Fibroblast of mammary gland (primary cell): ENCODE results near the gene FBXO42.
"Not testable (repeated sequence)": the region's sequence is repeated elsewhere in the genome, so short reads cannot be mapped to it uniquely, and the experiment has no call there.

Experiments
- DNase-seq: peaks from one replicate; pipeline ENCODE4 v3.0.0-alpha.2; 2010; ENCODE audit warnings: low read depth
- H3K4me3 ChIP-seq: 2 replicates; pipeline ENCODE4 v1.5.1; 2011; ENCODE audit warnings: low read depth, mild to moderate bottlenecking, low read length, moderate library complexity; ENCODE audit not compliant: control insufficient read depth
- TF ChIP-seq, protein P1 (sequence below): conservative IDR thresholded peaks from 2 replicates; pipeline ENCODE4 v1.5.1; 2011; ENCODE audit warnings: low read depth, low read length, inconsistent platforms; ENCODE audit not compliant: control insufficient read depth, insufficient read depth

Gene FBXO42

DNA sequence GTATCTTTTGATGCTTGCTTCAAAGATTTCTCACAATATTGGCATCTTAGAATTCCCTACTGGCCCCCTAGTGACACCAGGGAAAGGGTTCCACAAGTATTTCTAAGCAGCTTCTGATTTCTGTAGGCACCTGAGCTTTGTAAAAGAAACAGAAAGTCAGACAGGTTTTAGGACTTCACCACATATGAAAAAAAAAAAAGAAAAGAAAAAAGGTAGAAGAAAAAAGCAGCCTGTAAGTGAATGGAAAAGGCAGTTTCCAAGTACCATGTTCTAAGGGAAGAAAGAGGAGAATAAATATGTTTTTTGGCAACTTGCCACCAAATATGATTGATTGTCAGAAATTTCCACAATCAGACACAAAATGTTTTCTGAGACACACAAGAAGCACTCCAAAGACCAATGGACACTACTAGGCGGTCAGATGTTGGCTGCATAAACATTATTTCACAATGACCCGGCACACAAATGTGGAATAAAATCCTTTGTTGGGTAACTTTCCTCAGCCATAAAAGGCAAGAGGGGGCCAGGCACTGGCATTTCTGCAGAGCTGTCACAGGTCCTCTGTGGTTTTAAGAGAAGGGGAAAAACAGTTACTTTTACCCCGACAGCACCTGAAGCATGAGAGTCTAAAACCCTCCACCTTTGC, 102.6 kb downstream of the FBXO42 start:
- H3K4me3 ChIP-seq: no peak overlapping the region
- DNase-seq: peak; percentile 87
- TF ChIP-seq, protein P1, sequence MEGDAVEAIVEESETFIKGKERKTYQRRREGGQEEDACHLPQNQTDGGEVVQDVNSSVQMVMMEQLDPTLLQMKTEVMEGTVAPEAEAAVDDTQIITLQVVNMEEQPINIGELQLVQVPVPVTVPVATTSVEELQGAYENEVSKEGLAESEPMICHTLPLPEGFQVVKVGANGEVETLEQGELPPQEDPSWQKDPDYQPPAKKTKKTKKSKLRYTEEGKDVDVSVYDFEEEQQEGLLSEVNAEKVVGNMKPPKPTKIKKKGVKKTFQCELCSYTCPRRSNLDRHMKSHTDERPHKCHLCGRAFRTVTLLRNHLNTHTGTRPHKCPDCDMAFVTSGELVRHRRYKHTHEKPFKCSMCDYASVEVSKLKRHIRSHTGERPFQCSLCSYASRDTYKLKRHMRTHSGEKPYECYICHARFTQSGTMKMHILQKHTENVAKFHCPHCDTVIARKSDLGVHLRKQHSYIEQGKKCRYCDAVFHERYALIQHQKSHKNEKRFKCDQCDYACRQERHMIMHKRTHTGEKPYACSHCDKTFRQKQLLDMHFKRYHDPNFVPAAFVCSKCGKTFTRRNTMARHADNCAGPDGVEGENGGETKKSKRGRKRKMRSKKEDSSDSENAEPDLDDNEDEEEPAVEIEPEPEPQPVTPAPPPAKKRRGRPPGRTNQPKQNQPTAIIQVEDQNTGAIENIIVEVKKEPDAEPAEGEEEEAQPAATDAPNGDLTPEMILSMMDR: no peak

DNA sequence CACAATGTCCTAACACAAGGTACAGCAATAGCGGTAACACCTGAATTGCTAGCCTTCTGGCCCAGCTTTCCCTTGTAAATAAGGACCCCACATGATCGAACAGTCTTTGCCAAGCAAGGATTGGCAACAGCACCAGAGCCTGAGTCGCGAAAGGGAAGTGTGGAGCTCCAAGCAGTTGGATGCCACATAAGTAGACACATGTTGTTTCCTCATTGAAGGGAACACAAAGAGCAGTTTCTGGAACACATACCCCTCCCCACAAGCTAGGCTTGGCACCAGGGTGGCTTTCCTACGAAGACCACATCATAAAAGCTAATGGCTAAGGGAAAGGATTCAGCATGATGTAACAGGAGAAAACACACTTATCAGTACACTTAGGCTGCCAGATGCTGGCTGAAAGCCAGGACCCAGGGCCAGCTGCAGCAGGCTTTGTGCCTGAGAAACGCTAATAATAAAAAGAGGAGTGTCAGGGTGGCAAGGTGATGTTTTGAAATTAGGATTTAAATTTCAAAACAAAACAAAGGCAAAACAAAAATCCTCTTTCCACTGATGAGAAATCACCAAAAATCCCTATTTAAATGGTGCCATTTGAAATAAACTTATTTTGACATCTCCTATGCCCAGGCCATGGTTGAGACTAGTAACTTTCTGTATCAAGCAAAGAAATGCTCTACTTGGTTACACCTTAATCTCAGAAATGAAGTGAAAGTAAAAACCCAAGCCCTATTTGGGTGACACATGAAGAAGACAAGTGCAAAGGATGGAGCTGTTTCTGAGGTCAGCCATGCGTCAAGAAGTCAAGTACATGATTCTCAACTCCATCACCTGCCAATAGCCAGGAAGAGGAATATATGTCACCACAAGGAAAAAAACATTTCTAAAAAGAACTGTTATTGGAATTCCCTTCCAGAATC, 103.4 kb downstream of the FBXO42 start:
- DNase-seq: peak; percentile 77
- TF ChIP-seq, protein P1: no peak
- no peak overlapping the region for H3K4me3 ChIP-seq

DNA sequence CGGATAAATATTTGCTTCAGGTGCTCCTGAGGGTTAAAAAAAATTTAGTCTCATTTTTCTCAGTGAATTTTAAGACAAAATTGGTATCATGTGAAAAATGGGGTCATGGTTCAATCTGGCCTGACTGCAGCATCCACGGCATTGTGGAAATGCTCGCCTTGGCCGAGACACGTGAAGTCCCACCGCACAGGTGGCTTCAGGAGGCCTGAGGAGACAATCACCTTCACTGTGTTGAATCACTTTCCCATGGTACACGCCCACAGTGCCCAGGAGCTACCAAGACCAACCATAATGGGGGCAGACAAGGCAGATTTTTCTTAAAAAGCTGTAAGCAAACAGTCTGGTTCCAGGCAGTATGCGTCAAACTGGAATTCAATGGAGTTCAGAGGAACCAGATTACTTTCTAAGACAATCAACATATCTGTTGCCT, 104.3 kb downstream of the FBXO42 start:
- no peak overlapping the region for H3K4me3 ChIP-seq
- DNase-seq: no peak
- TF ChIP-seq, protein P1: no peak

DNA sequence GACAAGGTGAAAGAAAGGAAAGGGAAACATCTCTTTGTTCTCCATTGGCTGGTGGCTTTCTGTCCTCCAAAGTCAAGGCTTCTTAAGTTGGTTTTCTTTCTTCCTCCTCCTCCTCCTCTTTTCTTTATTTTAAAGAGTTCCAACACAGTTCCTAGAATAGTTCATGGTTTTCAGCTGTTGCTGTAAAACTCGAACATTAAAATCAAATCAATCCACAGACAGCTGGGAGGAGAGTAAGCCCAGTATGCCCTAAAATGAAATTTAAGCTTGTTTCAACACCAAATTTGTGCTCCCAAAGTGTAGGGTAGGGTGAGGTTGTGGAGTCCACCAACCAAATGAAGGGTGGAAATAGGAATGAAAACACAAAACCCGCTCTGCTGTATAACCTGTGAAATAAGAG, 104.8 kb downstream of the FBXO42 start:
- no peak overlapping the region for H3K4me3 ChIP-seq
- TF ChIP-seq, protein P1: no peak
- no peak for DNase-seq

DNA sequence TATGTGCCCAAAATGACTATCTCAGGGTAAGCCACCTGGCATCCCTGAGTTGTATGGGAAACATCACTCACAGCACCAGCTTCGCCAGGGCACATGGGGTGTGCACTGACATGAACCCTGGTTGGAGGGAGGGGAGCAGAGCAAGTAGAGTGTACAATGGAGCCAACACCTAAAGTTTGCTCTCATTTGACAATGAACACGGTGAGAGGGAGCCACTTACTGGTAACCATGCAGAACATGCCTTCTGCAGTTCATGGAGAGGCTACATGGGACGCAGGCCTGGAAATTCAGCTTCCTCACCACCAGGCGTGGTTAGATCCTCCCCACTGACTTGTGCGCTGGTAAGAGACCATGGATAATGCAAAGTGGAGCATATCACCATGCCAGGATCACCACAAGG, 105.3 kb downstream of the FBXO42 start:
- no peak overlapping the region for H3K4me3 ChIP-seq
- TF ChIP-seq, protein P1: no peak
- no peak for DNase-seq

DNA sequence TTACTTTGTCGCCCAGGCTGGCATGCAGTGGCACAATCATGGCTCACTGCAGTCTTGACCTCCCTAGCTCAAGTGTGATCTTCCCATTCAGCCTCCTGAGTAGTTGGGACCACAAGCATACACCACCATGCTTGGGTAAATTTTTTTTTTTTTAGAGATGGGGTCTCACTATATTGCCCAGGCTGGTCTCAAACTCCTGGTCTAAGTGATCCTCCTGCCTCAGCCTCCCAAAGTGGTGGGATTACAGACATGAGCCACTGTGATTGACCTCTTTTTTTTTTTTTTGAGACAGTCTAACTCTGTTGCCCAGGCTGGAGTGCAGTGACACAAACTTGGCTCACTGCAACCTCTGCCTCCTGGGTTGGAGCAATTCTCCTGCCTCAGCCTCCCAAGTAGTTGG, 106.0 kb downstream of the FBXO42 start:
- DNase-seq, H3K4me3 ChIP-seq: not testable (repeated sequence)
